Hepatocyte (in vitro differentiated cells): ENCODE measurements around the gene EXOC6.

ENCODE experiments used
- EZH2 ChIP-seq: fragments of 200-600 bp; sonication (generic); IDR thresholded peaks from 2 replicates; pipeline ENCODE4 v1.6.1; 2016; ENCODE audit warnings: antibody characterized with exemption, mild to moderate bottlenecking, borderline replicate concordance
- TF ChIP-seq, protein P1 (sequence below): fragments of 200-600 bp; sonication (generic); IDR thresholded peaks from 2 replicates; pipeline ENCODE4 v1.5.1; 2016; ENCODE audit warnings: antibody characterized with exemption, mild to moderate bottlenecking; ENCODE audit not compliant: poor library complexity

DNA sequence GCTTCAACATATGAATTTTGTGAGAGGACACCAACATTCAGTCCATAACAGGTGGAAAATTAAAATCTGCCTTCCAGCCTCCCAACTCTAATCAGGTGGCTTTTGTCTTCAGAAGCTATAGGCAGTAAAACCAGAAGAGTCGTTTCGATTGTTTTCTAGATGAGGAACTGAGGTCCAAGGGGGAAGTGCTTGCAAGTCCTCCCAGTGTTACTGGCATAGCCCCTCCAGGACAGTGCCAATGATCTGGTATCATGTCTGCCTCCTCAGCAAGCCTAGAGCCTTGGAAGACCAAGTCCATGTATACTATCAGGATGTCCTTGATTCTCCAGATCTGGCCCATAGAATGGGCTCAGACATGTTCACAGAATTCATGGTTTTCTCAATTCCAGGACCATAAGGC lies 242.3 kb downstream of the EXOC6 start:
- TF ChIP-seq, protein P1, sequence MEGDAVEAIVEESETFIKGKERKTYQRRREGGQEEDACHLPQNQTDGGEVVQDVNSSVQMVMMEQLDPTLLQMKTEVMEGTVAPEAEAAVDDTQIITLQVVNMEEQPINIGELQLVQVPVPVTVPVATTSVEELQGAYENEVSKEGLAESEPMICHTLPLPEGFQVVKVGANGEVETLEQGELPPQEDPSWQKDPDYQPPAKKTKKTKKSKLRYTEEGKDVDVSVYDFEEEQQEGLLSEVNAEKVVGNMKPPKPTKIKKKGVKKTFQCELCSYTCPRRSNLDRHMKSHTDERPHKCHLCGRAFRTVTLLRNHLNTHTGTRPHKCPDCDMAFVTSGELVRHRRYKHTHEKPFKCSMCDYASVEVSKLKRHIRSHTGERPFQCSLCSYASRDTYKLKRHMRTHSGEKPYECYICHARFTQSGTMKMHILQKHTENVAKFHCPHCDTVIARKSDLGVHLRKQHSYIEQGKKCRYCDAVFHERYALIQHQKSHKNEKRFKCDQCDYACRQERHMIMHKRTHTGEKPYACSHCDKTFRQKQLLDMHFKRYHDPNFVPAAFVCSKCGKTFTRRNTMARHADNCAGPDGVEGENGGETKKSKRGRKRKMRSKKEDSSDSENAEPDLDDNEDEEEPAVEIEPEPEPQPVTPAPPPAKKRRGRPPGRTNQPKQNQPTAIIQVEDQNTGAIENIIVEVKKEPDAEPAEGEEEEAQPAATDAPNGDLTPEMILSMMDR = no peak
- no peak for TF ChIP-seq EZH2
